HG03469 (cell line): ENCODE results near the gene DDX17.

Experiments used
- ATAC-seq: cut with Tn5 transposase; IDR thresholded peaks from one replicate; pipeline ENCODE4 v1.9.1; 2021; ENCODE audit warnings: mild to moderate bottlenecking, moderate library complexity, moderate number of reproducible peaks; ENCODE audit not compliant: unreplicated experiment

DDX17 gene

DNA sequence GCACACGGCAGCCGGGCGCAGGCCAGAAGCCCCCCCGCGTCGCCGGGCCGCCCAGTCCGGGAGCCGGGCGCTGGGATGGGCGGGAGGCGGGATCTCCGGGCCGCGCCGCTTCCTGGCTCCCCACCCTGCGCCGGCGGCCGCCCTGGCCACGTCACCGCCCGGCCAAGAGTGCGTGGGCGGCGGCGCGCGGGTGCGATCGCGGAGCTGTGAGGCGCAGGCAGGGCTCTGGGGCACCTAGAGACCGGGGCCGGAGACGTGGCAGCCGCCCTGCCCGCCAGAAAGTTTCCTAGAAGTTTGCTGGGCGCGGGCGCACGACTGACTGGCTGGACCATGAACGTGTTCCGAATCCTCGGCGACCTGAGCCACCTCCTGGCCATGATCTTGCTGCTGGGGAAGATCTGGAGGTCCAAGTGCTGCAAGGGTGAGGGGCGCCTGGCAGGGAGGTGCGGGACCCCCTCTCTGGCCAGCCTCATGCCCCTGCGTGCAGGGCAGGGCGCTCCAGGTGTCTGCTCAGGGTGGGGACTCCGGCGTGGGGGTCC lies 38.1 kb downstream of the DDX17 start, which contains the start of gene KDELR3:
Gene KDELR3, plus strand, starts transcription at position 193 of the 539 bp plus-strand sequence. Its CDS starts 138 bp downstream, at position 331.
- ATAC-seq: no peak

DNA sequence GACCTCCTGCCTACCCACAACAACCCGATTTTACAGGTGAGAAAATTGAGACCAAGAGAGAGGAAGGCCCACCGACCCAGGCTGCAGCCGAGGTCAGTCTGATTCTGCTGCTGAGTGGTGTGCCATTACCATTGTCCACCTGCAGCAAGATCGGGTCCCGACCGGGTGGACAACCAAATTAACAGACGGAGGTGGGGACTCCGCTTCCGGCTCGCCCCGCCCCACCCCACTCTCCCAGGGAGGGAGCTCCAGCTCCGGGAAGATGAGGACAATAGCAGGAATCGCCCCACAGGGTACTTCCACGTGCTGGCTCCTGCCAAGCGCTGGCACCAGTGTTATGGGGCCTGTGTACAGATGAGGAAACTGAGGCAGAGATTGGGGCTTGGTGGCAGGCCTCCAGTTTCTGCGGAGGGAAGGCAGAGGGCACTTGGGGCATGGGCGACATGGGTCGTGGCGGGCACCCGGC lies 38.6 kb downstream of the DDX17 start:
- ATAC-seq: no peak

DNA sequence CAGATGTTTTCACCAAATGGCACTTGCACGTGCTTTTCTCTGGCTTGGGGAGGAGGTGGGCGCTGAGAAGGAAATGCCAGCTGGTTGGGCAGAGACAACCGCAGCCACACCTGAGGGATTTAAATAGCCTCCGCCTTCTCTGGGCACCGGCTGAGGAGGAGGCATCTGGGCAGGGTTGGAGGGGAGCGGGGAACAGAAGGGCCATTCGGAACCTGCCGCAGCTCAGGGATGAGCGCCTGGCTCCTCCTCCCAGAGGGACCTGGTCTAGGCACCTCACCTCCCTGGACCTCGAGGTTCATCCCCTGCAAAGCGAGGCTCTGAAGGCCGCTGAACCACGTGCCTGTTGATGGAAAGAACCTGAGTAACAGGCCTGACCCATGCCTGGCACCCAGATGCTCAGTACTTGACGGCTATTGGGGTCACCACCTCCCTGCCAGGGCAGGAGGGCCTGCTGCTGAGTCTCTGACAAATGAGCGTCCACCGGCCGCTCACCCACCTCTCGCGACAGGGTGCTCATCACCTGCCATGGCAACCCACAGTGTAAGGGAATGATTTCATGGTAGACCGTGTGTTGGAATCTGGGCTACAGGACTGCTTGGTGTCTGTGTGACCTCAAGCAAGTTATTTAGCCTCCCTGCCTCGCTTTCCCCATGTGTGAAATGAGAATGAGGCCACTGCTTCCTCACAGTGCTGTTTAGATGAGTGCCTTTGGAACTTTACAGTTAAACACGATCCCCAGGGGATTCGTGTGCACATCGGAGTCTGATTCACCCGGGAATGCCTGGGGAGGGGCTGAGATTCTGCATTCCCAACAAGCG lies 40.2 kb downstream of the DDX17 start:
- no peak for ATAC-seq

GRCh38 chr22:38464992-38465672 lies 41.0 kb downstream of the DDX17 start:
- no peak for ATAC-seq

DNA sequence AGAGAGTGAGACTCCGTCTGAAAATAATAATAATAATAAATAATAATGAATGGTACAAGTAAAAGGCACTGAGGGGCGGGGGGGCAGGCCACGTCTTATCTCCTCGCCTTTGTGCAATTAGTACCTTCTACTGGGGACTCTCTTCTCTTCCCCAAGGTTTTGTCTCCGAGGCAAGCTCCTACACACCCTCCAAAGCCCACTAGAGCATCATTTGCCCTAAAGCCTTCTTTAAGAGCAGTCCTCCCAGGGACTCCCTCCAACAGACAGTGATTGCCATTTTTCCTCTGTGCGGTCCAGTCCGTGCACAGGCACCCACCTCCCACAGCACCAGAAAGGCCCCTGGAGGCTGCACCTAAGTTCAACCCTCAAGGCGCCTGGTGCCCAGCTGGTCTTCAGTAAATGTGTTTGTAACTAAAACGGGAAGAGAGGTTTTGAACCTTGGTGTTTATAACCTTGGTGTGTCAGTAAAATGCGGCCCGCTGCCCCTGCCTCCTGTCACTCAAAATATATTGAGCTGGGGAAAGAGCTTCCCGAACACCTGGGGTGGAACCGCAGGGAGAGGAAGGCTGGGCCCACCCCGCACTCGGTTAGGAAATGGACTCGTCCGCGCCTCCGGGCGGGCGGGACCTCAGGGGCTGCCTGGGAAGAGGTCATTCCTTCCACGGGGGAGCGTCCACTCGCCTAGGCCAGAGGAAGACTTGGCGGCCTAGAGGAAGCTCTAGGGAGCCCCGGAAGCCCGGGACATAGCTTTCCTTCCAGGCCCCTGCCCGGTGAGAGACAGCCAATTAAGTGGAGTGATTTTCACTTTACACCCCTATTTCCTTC lies 42.9 kb downstream of the DDX17 start:
- no peak for ATAC-seq

DNA sequence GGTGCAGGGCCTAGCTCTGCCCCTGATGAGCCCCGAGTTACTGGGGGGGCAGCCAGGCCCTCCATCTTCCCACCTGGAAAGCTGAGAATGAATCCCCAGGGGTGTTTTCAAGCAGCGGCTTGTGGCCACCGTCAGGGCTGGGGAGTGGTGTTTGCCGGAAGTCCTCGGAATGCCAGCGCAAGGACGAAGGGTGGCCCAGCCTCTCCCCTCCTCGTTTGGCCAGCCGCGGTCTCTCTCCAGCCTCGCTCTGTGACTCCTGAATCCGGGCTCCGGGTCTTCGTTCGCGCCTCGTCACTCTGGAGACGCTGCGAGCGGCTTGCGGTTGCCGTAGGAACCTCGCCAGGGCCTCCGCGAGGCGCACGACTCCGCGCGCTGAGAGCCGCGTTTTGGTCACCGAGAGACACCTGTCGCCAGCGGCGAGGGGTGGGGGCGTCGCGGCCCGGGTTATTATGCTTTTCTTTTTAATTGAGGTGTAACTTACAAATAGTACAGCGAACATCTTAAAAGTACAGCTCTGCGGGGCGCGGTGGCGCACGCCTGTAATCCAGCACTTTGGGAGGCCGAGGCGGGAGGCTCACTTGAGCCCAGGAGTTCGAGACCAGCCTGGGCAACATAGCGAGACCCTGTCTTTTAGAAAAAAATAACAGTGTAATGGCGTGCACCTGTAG lies 44.6 kb downstream of the DDX17 start:
- no peak for ATAC-seq

DNA sequence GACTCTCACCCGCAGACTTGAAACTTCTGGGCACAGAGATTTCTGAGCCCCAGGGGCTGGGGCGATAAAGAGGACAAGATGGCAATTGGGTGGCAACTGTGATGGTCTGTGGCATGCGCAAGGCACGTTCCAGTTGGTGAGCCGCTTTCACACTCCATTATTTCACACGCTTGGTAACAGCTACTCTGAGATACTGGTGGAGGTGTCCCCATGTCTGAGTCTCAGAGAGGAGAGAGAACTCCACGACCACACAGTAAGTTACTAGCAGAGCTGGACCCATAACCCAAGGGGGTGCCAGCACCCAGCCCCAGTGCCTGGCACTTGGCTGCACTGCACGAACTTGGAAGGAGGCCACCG lies 45.1 kb downstream of the DDX17 start:
- no peak for ATAC-seq

DNA sequence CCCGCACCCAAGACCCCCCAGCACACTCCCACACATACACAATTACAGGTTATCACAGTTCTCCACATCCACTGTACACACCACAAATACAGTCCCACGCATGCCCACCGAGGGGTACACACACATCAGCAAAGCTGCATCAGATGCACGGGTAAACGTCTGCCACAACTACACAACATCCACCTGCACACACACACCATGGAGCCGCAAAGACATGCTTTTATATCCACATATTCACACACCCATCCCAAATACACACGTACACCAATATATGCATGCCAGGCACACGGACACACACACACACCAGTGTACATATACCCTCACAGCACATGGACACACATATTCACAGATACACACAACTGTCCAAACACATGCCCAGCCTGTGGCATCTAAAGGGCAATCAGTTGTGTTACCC lies 45.7 kb downstream of the DDX17 start:
- no peak for ATAC-seq

DNA sequence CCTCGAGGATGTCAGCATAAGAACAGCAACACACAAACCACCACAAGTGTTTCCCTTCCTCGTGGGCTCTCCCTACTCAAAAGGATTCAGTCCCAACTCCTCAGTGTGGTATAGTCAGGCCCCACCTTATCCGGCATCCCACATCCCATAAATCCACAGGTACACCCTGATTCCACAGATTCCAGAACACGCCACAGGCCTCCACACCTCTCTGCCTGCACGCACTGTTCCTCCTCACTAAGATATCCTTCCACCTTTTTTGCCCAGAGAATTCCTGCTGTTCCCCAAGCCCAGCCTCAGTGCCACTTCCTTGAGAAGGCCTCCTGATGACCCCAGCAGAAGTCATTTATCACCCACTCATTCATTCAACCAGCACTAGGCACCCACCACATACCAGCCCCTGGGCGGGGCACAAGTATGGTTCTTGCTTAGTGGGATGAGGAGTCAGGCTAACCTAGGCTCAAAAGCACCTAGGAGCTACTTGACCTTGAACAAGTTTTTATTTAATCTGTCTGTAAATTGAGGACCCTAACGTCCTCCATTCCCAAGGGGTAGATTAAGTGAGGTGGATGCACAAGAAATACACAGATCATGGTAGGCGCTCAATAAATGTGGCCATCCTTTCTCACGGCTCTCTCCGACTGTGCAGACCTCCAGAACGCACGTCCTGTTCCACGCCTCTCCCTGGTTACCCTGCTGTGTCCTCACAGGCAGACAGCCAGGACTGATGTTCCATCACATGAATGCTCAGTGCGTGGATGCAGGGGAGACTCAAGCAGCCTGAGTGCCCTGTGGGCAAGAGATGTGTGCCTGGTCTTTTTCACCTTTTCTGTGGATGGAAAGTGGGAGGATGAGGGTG lies 49.0 kb downstream of the DDX17 start:
- no peak for ATAC-seq

DNA sequence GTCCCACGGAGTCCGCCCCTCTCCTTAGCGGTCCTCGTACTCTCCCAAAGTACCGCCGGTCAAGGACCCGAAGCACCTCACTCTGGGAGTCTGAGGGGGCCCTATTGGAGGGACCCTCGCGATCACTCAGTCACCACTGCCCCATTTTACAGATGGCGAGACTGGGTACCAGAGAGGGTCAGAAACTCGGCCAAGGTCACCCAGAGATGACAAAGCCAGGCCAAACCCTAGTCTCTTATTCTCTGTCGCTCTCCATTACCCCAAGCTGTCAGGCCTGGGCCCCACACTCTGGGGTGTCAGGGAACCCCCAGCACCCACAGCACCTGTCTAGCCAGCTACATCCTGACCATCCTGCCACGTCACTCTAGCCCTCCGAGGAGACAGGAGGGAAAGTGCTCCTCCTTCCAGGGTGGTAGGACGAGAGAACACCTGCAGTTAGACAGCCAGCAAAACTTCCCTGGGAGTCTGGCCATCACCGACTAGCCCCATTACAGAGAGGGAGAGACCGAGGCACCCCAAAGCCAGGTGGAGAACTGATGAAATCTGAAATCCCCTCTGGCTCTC lies 49.8 kb downstream of the DDX17 start:
- no peak for ATAC-seq

DNA sequence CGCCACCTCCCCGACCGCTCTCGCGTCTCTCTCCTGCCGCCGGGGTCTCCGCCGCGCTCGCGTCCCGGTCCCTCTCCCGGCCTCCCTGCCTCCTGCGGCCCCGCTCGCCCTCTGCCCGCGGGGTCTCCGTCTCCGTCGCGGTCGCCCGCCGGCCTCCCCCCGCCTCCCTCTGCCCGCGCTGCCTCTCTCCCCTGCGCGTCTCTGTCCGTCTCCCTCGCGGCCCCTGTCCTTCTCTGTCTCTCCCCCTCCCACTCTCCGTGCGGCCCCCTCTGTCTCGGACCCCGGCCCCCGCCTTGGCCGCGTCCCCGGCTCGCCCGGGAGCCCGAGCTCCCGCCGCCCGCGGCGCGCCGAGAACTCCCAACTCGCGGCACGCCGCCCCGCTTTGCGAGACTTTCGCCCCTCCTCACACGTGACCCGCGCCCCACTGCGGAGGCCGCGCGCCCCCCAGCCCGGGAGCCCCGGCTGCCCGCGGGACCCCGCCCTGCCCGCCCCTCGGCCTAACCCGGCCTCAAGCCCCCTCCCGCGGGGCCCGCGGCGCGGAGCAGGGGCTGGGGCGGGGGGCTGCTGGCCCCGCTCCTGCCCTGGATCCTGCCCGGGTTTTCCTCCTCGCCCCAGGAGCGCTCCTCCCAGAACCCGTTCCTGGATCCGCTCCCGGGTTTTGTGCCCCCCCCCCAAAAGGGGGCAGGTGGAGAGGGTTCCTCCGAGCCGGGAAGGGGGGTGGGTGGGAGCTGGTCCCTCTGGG lies 50.4 kb downstream of the DDX17 start:
- no peak for ATAC-seq

- no peak for ATAC-seq
These were observed 51.0 kb downstream of the DDX17 start, which contains the start of gene KCNJ4 for GRCh38 chr22:38455076-38455529. KCNJ4 (minus strand) TSS chr22:38455199; CDS start chr22:38428132, 27,067 bp downstream.

DNA sequence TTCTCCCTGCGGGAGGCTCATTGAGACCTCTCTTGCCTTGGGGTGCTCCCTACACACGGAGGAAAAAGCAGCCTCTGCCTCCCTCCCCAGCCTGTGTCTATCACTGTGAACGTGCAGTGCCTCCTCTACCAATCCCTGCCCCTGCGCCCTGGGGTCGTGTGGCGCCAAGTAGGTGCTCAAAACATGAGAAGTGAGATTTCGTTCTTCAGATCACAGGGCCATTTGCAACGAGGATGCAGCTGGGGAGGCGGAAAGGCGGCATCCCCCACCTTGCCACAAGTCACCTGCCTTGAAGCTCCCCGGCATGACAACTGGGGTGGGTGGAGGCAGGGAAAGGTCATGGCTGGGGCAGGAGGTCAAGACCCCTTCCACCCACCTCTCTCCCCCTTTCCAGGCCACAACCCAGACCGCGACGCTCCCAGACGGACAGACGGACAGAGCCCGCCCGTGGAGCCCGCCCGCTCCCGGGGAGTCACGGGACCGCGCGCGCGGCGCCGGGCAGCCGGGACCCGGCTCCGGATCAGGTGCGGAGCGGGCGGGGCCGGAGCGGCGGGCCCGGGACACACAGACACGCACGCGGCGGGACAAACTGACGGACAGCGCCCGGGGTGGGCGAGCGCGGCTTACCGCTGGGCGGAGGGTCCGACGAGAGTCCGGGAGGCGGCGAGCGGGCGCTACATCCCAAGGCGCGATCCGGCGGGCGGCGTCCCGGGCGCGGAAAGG lies 51.6 kb downstream of the DDX17 start:
- no peak for ATAC-seq

DNA sequence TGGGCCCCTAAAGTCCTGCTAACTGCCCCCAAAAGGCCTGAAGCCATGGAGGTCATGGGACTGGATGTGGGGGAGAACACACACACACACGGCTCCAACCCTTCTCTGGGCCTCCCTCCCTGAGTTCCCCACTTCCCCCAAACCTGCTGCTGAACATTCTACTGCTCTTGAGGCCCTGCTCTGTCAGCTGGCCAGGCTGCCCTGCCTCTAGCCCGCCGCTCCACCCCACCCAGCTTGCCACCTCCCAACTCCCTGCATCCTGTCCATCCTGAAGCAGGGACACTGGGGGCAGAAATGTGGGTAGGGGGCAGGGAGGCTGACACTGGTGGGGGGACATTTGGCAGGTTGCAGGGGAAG lies 52.1 kb downstream of the DDX17 start:
- no peak for ATAC-seq

DNA sequence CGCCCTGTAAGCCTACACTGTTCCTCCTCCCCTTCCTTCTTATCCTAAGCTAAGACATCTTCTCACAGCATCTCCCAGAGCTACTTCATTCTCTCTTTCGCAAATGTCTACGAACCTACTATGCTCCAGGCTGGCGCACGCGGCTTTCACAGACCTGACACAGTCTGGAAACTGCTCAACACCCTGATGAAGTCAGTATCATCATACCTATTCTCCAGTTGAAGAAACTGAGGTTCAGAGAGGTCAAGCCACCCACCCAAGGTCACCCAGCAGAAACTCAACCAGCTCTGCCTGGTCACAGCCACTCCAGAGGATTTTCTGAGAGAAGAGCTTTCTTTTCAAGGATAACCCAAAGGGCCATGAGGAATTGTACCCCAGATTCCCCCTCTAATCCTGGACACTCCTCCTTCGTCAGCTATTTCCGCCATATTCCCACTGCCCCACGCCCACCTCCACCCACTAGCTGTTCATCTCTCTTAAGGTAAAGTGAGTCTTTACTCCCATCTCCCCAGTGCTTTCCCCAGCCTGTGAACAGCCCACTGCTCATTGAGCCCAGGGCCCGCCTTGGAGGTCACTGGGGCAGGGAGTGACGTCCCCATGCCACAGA lies 52.9 kb downstream of the DDX17 start:
- ATAC-seq: no peak

DNA sequence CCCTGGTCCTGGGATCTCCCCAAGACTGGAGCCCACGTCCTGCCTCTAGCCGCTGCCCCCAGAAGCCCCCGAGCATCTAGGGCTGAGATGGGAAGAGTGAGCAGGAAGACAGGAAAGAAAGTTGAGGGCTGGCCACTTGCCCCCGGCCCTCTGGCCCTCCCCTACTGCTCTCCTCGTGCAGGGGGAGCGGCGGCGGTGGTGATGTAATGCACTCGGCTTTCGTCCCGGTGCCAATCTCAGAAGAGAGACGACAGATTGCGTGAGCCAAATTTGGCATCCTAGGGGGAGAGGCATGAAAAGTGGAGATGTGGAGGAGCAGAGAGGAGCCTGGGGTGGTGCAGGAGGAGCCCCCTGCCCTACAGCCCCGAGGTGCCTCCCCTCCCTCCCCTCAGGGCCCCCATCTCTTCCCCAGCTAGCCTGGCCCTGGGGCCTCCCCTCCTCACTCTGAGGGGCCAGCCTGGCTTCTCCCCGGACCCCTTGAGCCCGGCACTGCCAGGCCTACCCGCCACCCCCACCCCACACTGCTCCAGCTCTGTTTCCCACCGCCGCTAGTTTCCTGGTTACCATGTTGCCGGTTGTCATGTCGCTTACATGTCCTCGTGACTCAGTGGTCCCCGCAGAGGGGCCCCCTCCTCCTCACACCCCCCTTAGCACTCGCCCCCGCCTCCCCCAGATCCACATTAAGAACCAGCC lies 53.6 kb downstream of the DDX17 start:
- no peak for ATAC-seq

- ATAC-seq: no peak
These were observed 54.2 kb downstream of the DDX17 start for GRCh38 chr22:38451864-38452263.
